C4-2B (cell line): Measurements from ENCODE around the gene UQCRC2.
"Not testable (repeated sequence)": the region's sequence is repeated elsewhere in the genome, so short reads cannot be mapped to it uniquely, and the experiment has no call there.

Experiments used
- H3K27ac ChIP-seq: fragments of 450-650 bp; 2 replicates; pipeline ENCODE4 v1.5.1; 2017
- ZFX ChIP-seq: fragments of 450-650 bp; IDR thresholded peaks from 2 replicates; pipeline ENCODE4 v1.6.1; 2017
- TF ChIP-seq, protein P1 (sequence below): fragments of 450-650 bp; conservative IDR thresholded peaks from 2 replicates; pipeline ENCODE4 v1.5.1; 2017; ENCODE audit warnings: mild to moderate bottlenecking

Gene UQCRC2

DNA sequence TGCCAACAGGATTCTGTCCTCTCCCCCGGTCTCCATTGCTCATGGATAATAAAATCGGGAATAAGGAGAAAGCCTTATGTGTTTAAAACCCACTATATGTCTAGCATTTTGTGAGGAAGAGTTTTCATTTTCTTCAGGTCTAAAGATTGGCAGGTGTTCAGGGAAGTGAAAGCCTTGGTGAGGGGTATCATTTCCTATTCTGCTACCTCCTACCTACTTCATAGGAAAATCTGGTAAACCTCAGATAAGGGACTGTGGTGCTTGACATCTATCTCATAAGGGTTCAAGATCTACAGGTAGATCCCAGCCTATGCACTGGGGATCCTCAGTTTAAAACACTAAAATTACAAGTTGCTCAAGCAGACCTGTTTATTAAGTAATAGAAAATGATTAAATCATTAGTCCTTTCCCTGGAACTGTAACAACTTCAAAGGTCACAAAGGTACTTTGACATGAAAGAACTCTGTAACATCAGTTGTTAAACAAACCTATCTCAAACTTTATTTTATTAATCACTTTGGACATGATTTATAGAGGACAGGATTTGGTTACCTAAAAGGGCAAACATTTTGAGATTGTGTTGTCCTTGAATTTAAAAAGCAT lies 61.2 kb downstream of the UQCRC2 start:
- TF ChIP-seq ZFX = no peak
- TF ChIP-seq, protein P1, sequence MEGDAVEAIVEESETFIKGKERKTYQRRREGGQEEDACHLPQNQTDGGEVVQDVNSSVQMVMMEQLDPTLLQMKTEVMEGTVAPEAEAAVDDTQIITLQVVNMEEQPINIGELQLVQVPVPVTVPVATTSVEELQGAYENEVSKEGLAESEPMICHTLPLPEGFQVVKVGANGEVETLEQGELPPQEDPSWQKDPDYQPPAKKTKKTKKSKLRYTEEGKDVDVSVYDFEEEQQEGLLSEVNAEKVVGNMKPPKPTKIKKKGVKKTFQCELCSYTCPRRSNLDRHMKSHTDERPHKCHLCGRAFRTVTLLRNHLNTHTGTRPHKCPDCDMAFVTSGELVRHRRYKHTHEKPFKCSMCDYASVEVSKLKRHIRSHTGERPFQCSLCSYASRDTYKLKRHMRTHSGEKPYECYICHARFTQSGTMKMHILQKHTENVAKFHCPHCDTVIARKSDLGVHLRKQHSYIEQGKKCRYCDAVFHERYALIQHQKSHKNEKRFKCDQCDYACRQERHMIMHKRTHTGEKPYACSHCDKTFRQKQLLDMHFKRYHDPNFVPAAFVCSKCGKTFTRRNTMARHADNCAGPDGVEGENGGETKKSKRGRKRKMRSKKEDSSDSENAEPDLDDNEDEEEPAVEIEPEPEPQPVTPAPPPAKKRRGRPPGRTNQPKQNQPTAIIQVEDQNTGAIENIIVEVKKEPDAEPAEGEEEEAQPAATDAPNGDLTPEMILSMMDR = no peak
- no peak overlapping the region for H3K27ac ChIP-seq

DNA sequence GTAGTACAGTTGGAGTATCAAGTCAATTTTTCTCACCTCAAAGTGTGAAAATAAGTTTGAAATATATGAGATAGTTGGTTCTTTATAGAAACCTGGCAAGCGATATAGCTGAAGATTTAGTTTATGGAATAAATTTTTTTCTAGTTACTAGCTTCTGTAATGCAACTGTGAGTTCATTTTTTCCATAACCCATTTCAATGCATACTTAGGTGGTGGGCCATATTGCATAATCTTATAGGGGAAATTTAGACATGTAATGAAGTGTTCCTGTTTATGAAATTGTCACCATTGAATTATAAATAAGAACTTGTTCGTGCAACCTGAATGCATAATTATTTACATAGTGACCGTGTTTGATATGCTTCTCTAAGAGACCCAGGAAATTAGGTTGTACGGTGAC lies 63.8 kb downstream of the UQCRC2 start:
- TF ChIP-seq, protein P1 = no peak
- TF ChIP-seq ZFX = no peak
- no peak overlapping the region for H3K27ac ChIP-seq

DNA sequence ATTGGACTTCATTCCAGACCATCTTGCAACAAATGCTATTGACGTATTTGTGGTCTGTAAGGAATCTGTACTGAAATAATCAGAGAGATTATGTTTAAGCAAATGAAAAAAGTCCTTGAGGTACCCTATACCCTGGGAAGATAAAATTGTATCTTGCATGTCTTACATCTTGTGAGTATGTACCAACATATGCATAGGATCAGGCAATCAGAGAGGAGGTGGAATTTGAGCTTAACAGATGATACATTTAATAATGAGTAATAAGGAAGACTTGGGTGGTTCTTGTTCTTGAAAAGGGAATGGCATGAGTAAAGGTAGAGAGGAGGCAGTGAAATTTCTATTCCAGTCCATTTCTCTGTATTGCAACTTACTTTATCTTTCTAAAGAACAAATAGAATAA lies 65.4 kb downstream of the UQCRC2 start:
- TF ChIP-seq ZFX = no peak
- TF ChIP-seq, protein P1 = no peak
- H3K27ac ChIP-seq = no peak overlapping the region

DNA sequence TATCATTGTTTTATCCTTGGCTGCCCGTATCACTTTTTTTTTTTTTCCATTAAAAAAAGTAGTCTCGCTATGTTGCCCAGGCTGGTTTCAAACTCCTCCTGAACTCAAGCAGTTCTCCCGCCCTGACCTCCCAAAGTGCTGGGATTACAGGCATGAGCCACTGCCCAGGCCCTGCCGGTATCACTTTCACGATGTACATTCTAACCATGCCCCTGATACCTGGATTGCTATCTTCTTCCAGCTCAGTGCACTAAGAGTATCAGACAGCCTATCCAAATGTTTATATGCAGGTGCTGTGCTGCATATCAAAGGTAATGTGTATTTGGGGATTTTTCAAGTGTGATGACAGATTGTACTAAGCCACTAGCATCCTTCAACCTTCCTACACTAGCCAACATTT lies 69.0 kb downstream of the UQCRC2 start:
- TF ChIP-seq, protein P1 = no peak
- no peak for TF ChIP-seq ZFX
- H3K27ac ChIP-seq = no peak overlapping the region

- H3K27ac ChIP-seq = no peak overlapping the region
- no peak for TF ChIP-seq ZFX
- TF ChIP-seq, protein P1 = no peak
These were observed 70.3 kb downstream of the UQCRC2 start for GRCh38 chr16:22023505-22023904.

- H3K27ac ChIP-seq = not testable (repeated sequence)
These were observed 71.6 kb downstream of the UQCRC2 start for GRCh38 chr16:22024785-22025184.

DNA sequence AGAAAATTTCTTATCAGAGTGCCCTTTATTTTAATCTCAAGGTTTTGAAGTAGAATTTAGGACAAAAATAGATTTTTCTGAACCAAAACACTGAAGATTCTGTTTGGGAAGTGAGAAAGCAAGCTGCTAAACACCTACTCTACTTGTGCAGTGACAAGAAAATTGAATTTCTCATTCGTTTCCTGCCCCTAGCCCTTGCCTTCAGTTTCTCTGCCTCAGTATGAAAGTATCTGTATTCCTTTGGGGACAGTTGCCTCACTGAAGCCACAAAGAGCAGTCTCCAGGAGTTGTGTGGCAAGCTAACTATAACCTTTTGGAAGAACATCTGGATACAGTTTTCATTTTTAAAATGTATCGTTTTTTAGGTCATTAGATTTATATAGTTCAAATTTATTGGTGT lies 74.5 kb downstream of the UQCRC2 start:
- TF ChIP-seq, protein P1 = no peak
- TF ChIP-seq ZFX = no peak
- no peak overlapping the region for H3K27ac ChIP-seq

- TF ChIP-seq ZFX = no peak
- TF ChIP-seq, protein P1 = no peak
These were observed 76.5 kb downstream of the UQCRC2 start for GRCh38 chr16:22029632-22030031.

More at GRCh38 chr16:22029632-22030031, 76.5 kb downstream of the UQCRC2 start:
- no peak overlapping the region for H3K27ac ChIP-seq
